HEK293 (cell line): ENCODE data around the gene AQP5.
A peak's percentile ranks its signal among the peaks of the same experiment; 100 is the strongest.

Source experiments
- CTCF ChIA-PET: fragments of 350-600 bp; formaldehyde crosslinking; extraction: SDS; loops from one replicate; lab custom pipeline; 2021; ENCODE audit warnings: antibody characterized with exemption; lab: Yijun Ruan, JAX
- POLR2A ChIA-PET: fragments of 300-600 bp; formaldehyde crosslinking; extraction: SDS; loops from one replicate; lab custom pipeline; 2020; ENCODE audit warnings: antibody characterized with exemption, inconsistent platforms; lab: Yijun Ruan, JAX
- H3K27ac ChIP-seq: fragments of 200-500 bp; sonication (Bioruptor generic); 2 replicates; pipeline ENCODE4 v1.5.1; 2014; ENCODE audit warnings: low read depth, low read length, control low read depth, inconsistent platforms; ENCODE audit errors: extremely low read depth
- H3K36me3 ChIP-seq, 2 experiments: fragments of 200-500 bp in 1 of 2; sonication (Bioruptor generic) in 1 of 2; 1 replicate in 1 of 2; 2 replicates in 1 of 2; pipeline ENCODE4 v1.5.1; 2014 to 2017; ENCODE audit warnings: inconsistent platforms in 2 of 2, low read length in 2 of 2; ENCODE audit not compliant: control insufficient read depth in 2 of 2, insufficient read depth in 1 of 2
- H3K4me1 ChIP-seq: fragments of 200-500 bp; sonication (Bioruptor generic); 2 replicates; pipeline ENCODE4 v1.5.1; 2014; ENCODE audit warnings: mild to moderate bottlenecking, low read length, inconsistent platforms; ENCODE audit not compliant: control insufficient read depth, insufficient read depth
- H3K4me3 ChIP-seq: 2 replicates; pipeline ENCODE4 v1.5.1; 2011; ENCODE audit warnings: low read depth, mild to moderate bottlenecking, control low read depth, low read length, moderate library complexity
- H3K9me3 ChIP-seq: fragments of 200-500 bp; sonication (Bioruptor generic); 2 replicates; pipeline ENCODE4 v1.5.1; 2014; ENCODE audit warnings: low read depth, low read length, inconsistent platforms; ENCODE audit not compliant: control insufficient read depth, insufficient read depth
- KLF10 ChIP-seq: fragments of 450-650 bp; IDR thresholded peaks from 2 replicates; pipeline ENCODE4 v1.5.1; 2018; ENCODE audit warnings: missing biosample characterization, mild to moderate bottlenecking, missing genetic modification characterization
- PRDM1 ChIP-seq: fragments of 450-650 bp; formaldehyde crosslinking; IDR thresholded peaks from 2 replicates; pipeline ENCODE4; 2016; ENCODE audit warnings: missing biosample characterization, missing genetic modification characterization
- ZFP3 ChIP-seq: fragments of 450-650 bp; formaldehyde crosslinking; IDR thresholded peaks from 2 replicates; pipeline ENCODE4 v1.5.1; 2016; ENCODE audit warnings: low read depth, missing biosample characterization, missing genetic modification characterization
- ZNF112 ChIP-seq: fragments of 450-650 bp; formaldehyde crosslinking; IDR thresholded peaks from 2 replicates; pipeline ENCODE4 v1.5.0; 2017; ENCODE audit warnings: missing biosample characterization, missing genetic modification characterization
- ZNF121 ChIP-seq: fragments of 450-650 bp; formaldehyde crosslinking; IDR thresholded peaks from 2 replicates; pipeline ENCODE4 v1.5.1; 2016; ENCODE audit warnings: missing biosample characterization, missing genetic modification characterization
- ZNF426 ChIP-seq: fragments of 450-650 bp; formaldehyde crosslinking; IDR thresholded peaks from 2 replicates; pipeline ENCODE4 v1.5.1; 2017; ENCODE audit warnings: missing biosample characterization, missing genetic modification characterization, mild to moderate bottlenecking, inconsistent platforms, moderate library complexity
- ZNF521 ChIP-seq: fragments of 450-650 bp; formaldehyde crosslinking; IDR thresholded peaks from 2 replicates; pipeline ENCODE4 v1.5.1; 2017; ENCODE audit warnings: missing biosample characterization, mild to moderate bottlenecking, missing genetic modification characterization
- ZNF600 ChIP-seq: fragments of 450-650 bp; formaldehyde crosslinking; IDR thresholded peaks from 2 replicates; pipeline ENCODE4 v1.5.1; 2016; ENCODE audit warnings: missing biosample characterization, missing genetic modification characterization
- ZNF626 ChIP-seq: fragments of 450-650 bp; sonication (Bioruptor Pico); formaldehyde crosslinking; IDR thresholded peaks from 2 replicates; pipeline ENCODE4 v1.5.1; 2018; ENCODE audit warnings: missing biosample characterization, missing genetic modification characterization, inconsistent platforms
- TF ChIP-seq, protein P1 (sequence below): fragments of 450-650 bp; formaldehyde crosslinking; IDR thresholded peaks from 2 replicates; pipeline ENCODE4 v1.5.0; 2017; ENCODE audit warnings: missing biosample characterization, missing genetic modification characterization, borderline replicate concordance
- TF ChIP-seq, protein P2 (sequence below): IDR thresholded peaks from 2 replicates; pipeline ENCODE4 v1.6.1; 2011; ENCODE audit warnings: mild to moderate bottlenecking, low read depth, low read length, borderline replicate concordance
- TF ChIP-seq, protein P3 (sequence below): fragments of 450-650 bp; formaldehyde crosslinking; IDR thresholded peaks from 2 replicates; pipeline ENCODE4 v1.5.1; 2016; ENCODE audit warnings: missing biosample characterization, missing genetic modification characterization
- TF ChIP-seq, protein P4 (sequence below): fragments of 450-650 bp; formaldehyde crosslinking; IDR thresholded peaks from 2 replicates; pipeline ENCODE4 v1.5.1; 2017; ENCODE audit warnings: missing biosample characterization, missing genetic modification characterization

AQP5 gene

DNA sequence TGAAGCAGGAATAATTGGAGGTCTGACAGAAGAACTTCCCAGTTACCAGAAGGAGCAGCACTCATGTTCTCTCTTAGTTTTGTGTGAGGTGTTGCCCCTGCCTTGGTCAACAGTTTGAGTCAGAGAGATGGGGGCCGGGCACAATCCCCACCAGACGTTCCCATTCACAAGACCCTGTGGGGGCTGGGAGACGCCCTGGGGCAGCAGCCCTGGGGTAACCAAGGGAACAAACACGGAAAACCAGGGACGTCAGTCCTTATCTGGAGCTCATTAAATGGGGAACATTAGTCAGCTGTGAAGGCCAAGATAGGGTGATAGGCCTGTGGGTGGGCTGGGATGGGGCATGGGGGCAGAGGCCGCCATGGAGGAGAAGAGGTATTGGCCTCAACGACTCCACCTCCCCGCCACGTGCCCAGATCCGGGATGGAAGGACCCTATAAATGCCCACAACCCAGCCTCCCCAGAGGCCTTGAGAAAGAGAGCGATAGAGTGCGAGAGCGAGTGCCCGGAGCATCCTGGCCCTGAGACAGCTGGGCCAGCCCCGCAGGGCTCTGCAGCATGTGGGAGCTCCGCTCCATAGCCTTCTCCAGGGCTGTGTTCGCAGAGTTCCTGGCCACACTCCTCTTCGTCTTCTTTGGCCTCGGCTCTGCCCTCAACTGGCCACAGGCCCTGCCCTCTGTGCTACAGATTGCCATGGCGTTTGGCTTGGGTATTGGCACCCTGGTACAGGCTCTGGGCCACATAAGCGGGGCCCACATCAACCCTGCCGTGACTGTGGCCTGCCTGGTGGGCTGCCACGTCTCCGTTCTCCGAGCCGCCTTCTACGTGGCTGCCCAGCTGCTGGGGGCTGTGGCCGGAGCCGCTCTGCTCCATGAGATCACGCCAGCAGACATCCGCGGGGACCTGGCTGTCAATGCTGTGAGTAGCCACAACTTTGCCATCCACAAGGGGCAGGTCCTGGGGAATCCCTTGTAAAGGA lies 11.1 kb upstream of the AQP5 start, which contains the start of gene AQP2:
Gene AQP2, plus strand, starts transcription at position 465 of the 979 bp plus-strand sequence. Its CDS starts 94 bp downstream, at position 559.
- Histone ChIP-seq H3K9me3 (no peaks in the 10 kb centered on the region), H3K4me3 (no peak within 1 kb of the TSS)
- POLR2A ChIA-PET = interaction anchor here (0.6 kb wide), 1 partner anchor 45 kb away, joined by 10 read pairs; no protein-coding TSS in a partner anchor
- no peak for TF ChIP-seq ZNF521 (tag by site-specific recombination)
- TF ChIP-seq, protein P1, sequence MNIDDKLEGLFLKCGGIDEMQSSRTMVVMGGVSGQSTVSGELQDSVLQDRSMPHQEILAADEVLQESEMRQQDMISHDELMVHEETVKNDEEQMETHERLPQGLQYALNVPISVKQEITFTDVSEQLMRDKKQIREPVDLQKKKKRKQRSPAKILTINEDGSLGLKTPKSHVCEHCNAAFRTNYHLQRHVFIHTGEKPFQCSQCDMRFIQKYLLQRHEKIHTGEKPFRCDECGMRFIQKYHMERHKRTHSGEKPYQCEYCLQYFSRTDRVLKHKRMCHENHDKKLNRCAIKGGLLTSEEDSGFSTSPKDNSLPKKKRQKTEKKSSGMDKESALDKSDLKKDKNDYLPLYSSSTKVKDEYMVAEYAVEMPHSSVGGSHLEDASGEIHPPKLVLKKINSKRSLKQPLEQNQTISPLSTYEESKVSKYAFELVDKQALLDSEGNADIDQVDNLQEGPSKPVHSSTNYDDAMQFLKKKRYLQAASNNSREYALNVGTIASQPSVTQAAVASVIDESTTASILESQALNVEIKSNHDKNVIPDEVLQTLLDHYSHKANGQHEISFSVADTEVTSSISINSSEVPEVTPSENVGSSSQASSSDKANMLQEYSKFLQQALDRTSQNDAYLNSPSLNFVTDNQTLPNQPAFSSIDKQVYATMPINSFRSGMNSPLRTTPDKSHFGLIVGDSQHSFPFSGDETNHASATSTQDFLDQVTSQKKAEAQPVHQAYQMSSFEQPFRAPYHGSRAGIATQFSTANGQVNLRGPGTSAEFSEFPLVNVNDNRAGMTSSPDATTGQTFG (tag by site-specific recombination) = no peak
- TF ChIP-seq ZFP3 (tag by site-specific recombination) = no peak
- TF ChIP-seq, protein P2, sequence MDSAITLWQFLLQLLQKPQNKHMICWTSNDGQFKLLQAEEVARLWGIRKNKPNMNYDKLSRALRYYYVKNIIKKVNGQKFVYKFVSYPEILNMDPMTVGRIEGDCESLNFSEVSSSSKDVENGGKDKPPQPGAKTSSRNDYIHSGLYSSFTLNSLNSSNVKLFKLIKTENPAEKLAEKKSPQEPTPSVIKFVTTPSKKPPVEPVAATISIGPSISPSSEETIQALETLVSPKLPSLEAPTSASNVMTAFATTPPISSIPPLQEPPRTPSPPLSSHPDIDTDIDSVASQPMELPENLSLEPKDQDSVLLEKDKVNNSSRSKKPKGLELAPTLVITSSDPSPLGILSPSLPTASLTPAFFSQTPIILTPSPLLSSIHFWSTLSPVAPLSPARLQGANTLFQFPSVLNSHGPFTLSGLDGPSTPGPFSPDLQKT = no peak
- no peak for TF ChIP-seq ZNF112 (tag by site-specific recombination)
- no peak for TF ChIP-seq ZNF426 (tag by site-specific recombination)
- TF ChIP-seq ZNF626 (tag by site-specific recombination) = no peak
- TF ChIP-seq, all 188 proteins: peak for 0
- CTCF ChIA-PET = interaction anchor here (1.4 to 2.5 kb wide), 4 partner anchors 8 to 120 kb away, joined by 4 to 9 read pairs (median 5); no protein-coding TSS in a partner anchor
- Histone ChIP-seq H3K36me3 (no peaks in the 10 kb centered on the region), H3K27ac (no peak within 1 kb of the TSS), H3K4me1 (no peaks in the 10 kb centered on the region)

DNA sequence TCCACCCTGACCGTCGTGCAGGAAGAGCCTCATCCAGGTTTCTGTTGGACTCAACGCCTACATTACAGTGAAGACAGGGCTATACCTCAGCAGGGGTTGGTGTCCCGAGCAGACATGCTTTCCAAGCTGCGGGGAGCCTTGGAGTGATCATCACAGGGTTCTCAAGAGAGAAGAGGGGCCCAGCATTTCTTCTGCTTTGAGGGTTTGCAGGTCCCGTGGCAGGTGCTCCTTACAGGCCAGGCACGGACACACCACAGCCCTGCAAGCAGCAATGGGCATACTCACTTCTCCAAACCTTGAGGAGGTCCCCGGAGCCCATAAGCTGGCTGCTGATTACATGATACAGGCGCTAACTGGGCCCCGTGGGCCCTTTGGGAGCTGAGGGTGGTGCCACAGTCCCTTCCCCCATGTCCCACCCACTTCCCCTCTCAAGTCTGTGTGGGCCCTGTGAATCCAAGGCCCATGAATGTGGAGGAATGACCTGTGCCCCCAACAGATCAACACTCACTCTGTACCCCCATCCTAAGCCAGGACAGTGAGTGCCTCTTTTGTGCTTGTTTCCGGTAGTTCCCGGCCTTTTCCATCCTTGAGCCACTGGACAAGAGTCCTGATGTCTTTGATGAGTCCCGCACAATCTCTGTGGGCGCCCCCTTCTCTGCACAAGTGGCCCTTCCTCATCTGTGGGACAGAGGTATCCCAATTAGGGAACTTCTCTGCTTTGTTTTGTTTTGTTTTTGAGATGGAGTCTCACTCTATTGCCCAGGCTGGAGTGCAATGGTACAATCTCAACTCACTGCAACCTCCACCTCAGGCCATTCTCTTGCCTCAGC lies 10.0 kb upstream of the AQP5 start:
- Histone ChIP-seq H3K4me3 (no peak overlapping the region), H3K9me3 (no peaks in the 10 kb centered on the region), H3K4me1 (no peaks in the 10 kb centered on the region), H3K36me3 (no peaks in the 10 kb centered on the region), H3K27ac (no peak overlapping the region)
- ChIA-PET CTCF (interaction anchor here (1.9 to 2.5 kb wide), 2 partner anchors 15 to 85 kb away, joined by 6 to 9 read pairs; no protein-coding TSS in a partner anchor), POLR2A (no interaction called here)
- no peak for TF ChIP-seq KLF10 (tag by site-specific recombination)
- TF ChIP-seq, protein P3, sequence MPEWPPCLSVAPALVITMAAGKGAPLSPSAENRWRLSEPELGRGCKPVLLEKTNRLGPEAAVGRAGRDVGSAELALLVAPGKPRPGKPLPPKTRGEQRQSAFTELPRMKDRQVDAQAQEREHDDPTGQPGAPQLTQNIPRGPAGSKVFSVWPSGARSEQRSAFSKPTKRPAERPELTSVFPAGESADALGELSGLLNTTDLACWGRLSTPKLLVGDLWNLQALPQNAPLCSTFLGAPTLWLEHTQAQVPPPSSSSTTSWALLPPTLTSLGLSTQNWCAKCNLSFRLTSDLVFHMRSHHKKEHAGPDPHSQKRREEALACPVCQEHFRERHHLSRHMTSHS = no peak
- TF ChIP-seq PRDM1 = no peak
- TF ChIP-seq, protein P4, sequence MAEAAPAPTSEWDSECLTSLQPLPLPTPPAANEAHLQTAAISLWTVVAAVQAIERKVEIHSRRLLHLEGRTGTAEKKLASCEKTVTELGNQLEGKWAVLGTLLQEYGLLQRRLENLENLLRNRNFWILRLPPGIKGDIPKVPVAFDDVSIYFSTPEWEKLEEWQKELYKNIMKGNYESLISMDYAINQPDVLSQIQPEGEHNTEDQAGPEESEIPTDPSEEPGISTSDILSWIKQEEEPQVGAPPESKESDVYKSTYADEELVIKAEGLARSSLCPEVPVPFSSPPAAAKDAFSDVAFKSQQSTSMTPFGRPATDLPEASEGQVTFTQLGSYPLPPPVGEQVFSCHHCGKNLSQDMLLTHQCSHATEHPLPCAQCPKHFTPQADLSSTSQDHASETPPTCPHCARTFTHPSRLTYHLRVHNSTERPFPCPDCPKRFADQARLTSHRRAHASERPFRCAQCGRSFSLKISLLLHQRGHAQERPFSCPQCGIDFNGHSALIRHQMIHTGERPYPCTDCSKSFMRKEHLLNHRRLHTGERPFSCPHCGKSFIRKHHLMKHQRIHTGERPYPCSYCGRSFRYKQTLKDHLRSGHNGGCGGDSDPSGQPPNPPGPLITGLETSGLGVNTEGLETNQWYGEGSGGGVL = no peak
- TF ChIP-seq ZNF121 = peak; percentile 22; the same call in 1 of the 2 replicates
- TF ChIP-seq ZNF600 (tag by site-specific recombination) = no peak
